Astrocyte (in vitro differentiated cells and primary cell): ENCODE measurements around the gene INAFM2.

ENCODE experiments used
- EZH2 ChIP-seq: IDR thresholded peaks from 2 replicates; pipeline ENCODE4 v1.6.1; 2012; ENCODE audit warnings: mild to moderate bottlenecking, low read length, inconsistent platforms; ENCODE audit not compliant: insufficient read depth
- TF ChIP-seq, protein P1 (sequence below): IDR thresholded peaks from 2 replicates; pipeline ENCODE4 v1.5.1; 2011; ENCODE audit warnings: low read depth, mild to moderate bottlenecking, inconsistent platforms, low read length, moderate library complexity; ENCODE audit not compliant: insufficient read depth

DNA sequence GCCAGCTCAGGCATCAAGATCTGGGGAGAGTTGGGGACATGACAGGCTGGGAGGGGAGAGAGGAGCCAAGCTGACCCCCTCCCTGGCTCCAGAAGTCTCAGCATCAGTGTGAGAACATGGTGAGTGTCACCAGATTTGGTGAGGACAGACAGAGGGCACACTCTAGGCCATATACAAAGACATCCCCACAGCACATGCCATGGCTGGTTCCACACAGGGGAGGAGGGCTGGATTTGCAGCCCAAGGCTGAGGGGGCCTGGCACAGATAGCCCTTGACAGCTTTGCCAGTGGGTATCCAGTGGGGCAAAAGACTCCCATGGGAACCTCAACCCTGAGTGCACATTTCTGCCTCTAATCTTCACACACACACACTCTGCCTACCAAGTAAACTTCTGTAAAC lies 30.5 kb upstream of the INAFM2 start:
- TF ChIP-seq EZH2, result no peak
- TF ChIP-seq, protein P1, sequence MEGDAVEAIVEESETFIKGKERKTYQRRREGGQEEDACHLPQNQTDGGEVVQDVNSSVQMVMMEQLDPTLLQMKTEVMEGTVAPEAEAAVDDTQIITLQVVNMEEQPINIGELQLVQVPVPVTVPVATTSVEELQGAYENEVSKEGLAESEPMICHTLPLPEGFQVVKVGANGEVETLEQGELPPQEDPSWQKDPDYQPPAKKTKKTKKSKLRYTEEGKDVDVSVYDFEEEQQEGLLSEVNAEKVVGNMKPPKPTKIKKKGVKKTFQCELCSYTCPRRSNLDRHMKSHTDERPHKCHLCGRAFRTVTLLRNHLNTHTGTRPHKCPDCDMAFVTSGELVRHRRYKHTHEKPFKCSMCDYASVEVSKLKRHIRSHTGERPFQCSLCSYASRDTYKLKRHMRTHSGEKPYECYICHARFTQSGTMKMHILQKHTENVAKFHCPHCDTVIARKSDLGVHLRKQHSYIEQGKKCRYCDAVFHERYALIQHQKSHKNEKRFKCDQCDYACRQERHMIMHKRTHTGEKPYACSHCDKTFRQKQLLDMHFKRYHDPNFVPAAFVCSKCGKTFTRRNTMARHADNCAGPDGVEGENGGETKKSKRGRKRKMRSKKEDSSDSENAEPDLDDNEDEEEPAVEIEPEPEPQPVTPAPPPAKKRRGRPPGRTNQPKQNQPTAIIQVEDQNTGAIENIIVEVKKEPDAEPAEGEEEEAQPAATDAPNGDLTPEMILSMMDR, result no peak
